ENCODE results near the gene GJD2.
A peak's percentile ranks its signal among the peaks of the same experiment; 100 is the strongest.

GJD2 gene

DNA sequence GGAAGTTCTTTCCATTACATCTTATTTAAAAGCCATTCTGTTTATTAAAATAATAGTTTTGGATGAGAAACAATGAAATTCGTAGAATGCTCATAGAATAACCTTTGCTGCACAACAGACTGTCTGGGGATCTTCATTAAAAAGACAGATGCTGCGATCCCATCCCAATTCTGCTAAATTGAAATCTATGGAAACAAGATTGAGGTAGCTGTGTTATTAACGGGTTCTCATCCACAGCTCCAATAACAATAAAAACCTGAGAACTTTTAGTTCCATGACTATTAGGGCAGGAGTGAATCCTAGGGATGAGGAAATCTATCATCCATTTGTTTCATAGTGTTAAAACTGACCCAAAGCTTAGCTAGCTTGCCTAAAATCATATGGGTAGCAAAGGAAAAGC is 2.5 kb upstream of the GJD2 start:
- DNase-seq (ENCODE audit: low spot score) (no peak), ATAC-seq (ENCODE audit: low read depth) (no peak)
- Histone ChIP-seq H3K4me3 (ENCODE audit: severe bottlenecking) (no peak overlapping the region), H3K4me1 (ENCODE audit: insufficient read depth, poor library complexity, severe bottlenecking) (no peaks in the 10 kb centered on the region), H3K27ac (ENCODE audit: poor library complexity, severe bottlenecking) (no peak overlapping the region), H3K36me3 (ENCODE audit: low read depth) (no peaks in the 10 kb centered on the region), H3K27me3 (ENCODE audit: insufficient read depth, poor library complexity, severe bottlenecking) (peaks cover 95% of the 10 kb centered on the region), H3K9me3 (ENCODE audit: severe bottlenecking) (no peaks in the 10 kb centered on the region)
- TF ChIP-seq, protein P1, sequence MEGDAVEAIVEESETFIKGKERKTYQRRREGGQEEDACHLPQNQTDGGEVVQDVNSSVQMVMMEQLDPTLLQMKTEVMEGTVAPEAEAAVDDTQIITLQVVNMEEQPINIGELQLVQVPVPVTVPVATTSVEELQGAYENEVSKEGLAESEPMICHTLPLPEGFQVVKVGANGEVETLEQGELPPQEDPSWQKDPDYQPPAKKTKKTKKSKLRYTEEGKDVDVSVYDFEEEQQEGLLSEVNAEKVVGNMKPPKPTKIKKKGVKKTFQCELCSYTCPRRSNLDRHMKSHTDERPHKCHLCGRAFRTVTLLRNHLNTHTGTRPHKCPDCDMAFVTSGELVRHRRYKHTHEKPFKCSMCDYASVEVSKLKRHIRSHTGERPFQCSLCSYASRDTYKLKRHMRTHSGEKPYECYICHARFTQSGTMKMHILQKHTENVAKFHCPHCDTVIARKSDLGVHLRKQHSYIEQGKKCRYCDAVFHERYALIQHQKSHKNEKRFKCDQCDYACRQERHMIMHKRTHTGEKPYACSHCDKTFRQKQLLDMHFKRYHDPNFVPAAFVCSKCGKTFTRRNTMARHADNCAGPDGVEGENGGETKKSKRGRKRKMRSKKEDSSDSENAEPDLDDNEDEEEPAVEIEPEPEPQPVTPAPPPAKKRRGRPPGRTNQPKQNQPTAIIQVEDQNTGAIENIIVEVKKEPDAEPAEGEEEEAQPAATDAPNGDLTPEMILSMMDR (IDR thresholded peaks at IDR 0.05; ENCODE audit: poor library complexity, severe bottlenecking) = no peak

DNA sequence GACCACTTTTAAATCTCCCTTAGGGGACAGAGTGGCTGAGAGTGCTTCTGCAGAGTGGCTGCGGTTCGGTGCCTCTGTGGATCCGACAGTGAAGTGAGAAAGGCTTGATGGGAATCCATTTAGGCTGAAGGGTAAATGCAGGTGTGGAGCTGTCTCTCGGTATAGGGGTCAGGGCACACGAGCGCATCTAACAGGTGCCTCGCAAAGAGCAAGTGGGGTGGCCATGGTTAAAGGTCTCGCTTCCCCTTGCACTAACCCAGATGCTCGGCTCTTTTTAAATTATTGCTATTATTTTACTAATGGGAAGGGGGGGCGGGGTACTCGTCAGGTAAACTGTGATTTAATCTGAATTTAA is 598 bp upstream of the GJD2 start:
- H3K4me3 ChIP-seq (ENCODE audit: severe bottlenecking) = no peak overlapping the region
- no peak for DNase-seq (ENCODE audit: low spot score)
- H3K4me1 ChIP-seq (ENCODE audit: insufficient read depth, poor library complexity, severe bottlenecking) = no peaks in the 10 kb centered on the region
- H3K36me3 ChIP-seq (ENCODE audit: low read depth) = no peaks in the 10 kb centered on the region
- TF ChIP-seq, protein P1 (IDR thresholded peaks at IDR 0.05; ENCODE audit: poor library complexity, severe bottlenecking) = no peak
- ATAC-seq (ENCODE audit: low read depth) = no peak
- peaks cover 85% of the 10 kb centered on the region for H3K27me3 ChIP-seq (ENCODE audit: insufficient read depth, poor library complexity, severe bottlenecking)
- H3K27ac ChIP-seq (ENCODE audit: poor library complexity, severe bottlenecking) = no peak overlapping the region
- H3K9me3 ChIP-seq (ENCODE audit: severe bottlenecking) = no peaks in the 10 kb centered on the region

DNA sequence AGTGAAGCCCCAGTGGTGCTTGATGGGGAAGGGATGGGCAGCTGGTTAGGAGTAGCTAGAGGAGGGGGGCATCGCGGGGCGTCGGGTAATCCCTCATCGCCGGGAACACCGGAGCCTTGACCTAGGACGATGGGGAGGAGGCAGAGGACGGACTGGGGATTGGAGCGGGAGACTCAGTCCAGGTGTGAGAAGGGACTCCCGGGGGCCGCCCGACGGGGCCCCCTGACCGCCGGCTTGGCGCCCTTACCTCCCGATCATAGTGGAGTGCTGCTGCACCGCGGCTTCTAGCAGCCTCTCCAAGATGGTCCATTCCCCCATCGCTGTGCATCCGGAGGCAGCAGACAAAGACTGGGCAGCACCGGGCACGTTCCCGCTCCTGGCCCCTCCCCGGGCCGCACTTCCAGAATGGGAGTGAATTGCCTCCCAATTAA is 612 bp downstream of the GJD2 start:
- H3K27me3 ChIP-seq (ENCODE audit: insufficient read depth, poor library complexity, severe bottlenecking) = peaks cover 82% of the 10 kb centered on the region
- no peak overlapping the region for H3K27ac ChIP-seq (ENCODE audit: poor library complexity, severe bottlenecking)
- no peaks in the 10 kb centered on the region for H3K9me3 ChIP-seq (ENCODE audit: severe bottlenecking)
- no peaks in the 10 kb centered on the region for H3K4me1 ChIP-seq (ENCODE audit: insufficient read depth, poor library complexity, severe bottlenecking)
- TF ChIP-seq, protein P1 (IDR thresholded peaks at IDR 0.05; ENCODE audit: poor library complexity, severe bottlenecking) = no peak
- H3K36me3 ChIP-seq (ENCODE audit: low read depth) = no peaks in the 10 kb centered on the region
- DNase-seq (ENCODE audit: low spot score) (no peak), ATAC-seq (ENCODE audit: low read depth) (no peak)
- H3K4me3 ChIP-seq (ENCODE audit: severe bottlenecking) = no peak overlapping the region

DNA sequence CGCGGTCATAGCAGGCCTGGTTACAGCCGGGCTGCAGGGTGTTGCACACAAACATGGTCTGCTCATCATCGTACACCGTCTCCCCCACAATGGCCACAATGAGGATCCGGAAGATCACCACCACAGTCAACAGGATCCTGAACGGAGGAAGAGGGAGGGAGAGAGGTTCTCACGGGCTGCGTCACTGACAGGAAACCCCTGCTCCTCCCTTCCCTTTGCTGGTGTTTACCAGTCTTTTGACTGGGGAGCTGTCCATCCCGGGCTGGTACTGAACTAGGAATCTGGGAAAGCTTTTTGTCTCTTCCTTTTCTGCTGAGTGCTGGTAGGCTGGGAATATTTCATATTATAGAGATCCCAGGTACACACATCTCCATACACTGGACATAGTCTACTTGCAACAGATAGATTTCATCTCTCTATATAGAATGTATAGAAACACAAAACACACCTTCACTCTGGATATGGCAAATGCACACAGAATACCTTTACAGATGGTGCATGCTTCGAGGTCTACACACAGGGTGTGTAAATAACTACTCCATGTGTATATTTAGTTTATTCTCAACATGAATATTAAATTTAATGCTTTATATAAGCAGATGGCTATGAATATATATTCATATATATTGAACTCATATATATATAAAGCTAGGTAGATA is 1.4 kb downstream of the GJD2 start:
- Histone ChIP-seq H3K4me3 (ENCODE audit: severe bottlenecking) (no peak overlapping the region), H3K27me3 (ENCODE audit: insufficient read depth, poor library complexity, severe bottlenecking) (peaks cover 81% of the 10 kb centered on the region), H3K36me3 (ENCODE audit: low read depth) (no peaks in the 10 kb centered on the region), H3K9me3 (ENCODE audit: severe bottlenecking) (no peaks in the 10 kb centered on the region), H3K4me1 (ENCODE audit: insufficient read depth, poor library complexity, severe bottlenecking) (no peaks in the 10 kb centered on the region), H3K27ac (ENCODE audit: poor library complexity, severe bottlenecking) (no peak overlapping the region)
- DNase-seq (ENCODE audit: low spot score) = no peak
- ATAC-seq (ENCODE audit: low read depth) = peak; percentile 67
- TF ChIP-seq, protein P1 (IDR thresholded peaks at IDR 0.05; ENCODE audit: poor library complexity, severe bottlenecking) = no peak

DNA sequence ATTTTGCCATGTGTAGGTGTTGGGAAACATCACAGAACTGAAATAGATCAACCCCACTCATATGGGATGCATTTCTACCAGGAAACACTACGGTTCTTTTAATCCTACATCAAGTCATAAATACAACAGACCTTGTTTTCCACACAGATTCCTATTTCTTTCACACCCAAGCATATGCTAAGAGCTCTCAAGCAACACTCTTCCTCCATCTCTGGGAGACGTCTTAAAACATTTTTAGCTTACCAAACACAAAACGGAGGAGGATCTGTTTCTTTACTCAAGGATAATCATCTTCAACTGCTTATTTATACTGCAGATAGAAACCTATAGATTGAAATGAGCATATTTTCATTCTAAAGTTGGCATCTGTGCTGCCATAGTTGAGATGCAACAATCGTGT is 5.1 kb downstream of the GJD2 start:
- TF ChIP-seq, protein P1 (IDR thresholded peaks at IDR 0.05; ENCODE audit: poor library complexity, severe bottlenecking) = no peak
- no peak for ATAC-seq (ENCODE audit: low read depth)
- Histone ChIP-seq H3K4me3 (ENCODE audit: severe bottlenecking) (no peak overlapping the region), H3K9me3 (ENCODE audit: severe bottlenecking) (no peaks in the 10 kb centered on the region), H3K27ac (ENCODE audit: poor library complexity, severe bottlenecking) (no peak overlapping the region), H3K27me3 (ENCODE audit: insufficient read depth, poor library complexity, severe bottlenecking) (peaks cover 50% of the 10 kb centered on the region), H3K4me1 (ENCODE audit: insufficient read depth, poor library complexity, severe bottlenecking) (no peaks in the 10 kb centered on the region), H3K36me3 (ENCODE audit: low read depth) (no peaks in the 10 kb centered on the region)
- no peak for DNase-seq (ENCODE audit: low spot score)

Measured in RWPE2 (cell line).